H9 (cell line): Measurements from ENCODE around the gene CLEC16A. TPM values are rescaled to one million over a fixed set of nuclear protein-coding genes. Genes with fewer than 3 reads are reported as not detected.
A peak's percentile ranks its signal among the peaks of the same experiment; 100 is the strongest.

Experiments used
- DNase-seq: peaks from one replicate; pipeline ENCODE4 v3.0.0-alpha.2; 2017
- H2AFZ ChIP-seq: one replicate; pipeline ENCODE4 v1.6.1; 2013; ENCODE audit warnings: mild to moderate bottlenecking, low read length, control low read depth, moderate library complexity
- H2AK5ac ChIP-seq: 2 replicates; pipeline ENCODE4 v1.6.1; 2013; ENCODE audit warnings: low read length, control low read depth, mixed read lengths; ENCODE audit not compliant: insufficient read length
- H2BK120ac ChIP-seq: one replicate; pipeline ENCODE4 v1.6.1; 2013; ENCODE audit warnings: low read depth, mild to moderate bottlenecking, low read length, control low read depth, inconsistent platforms; ENCODE audit not compliant: poor library complexity, severe bottlenecking
- H2BK12ac ChIP-seq: 2 replicates; pipeline ENCODE4 v1.6.1; 2013; ENCODE audit warnings: low read length, control low read depth, mixed read lengths, low read depth; ENCODE audit not compliant: insufficient read length
- H2BK15ac ChIP-seq: 2 replicates; pipeline ENCODE4 v1.6.1; 2013; ENCODE audit warnings: low read depth, low read length, control low read depth
- H2BK20ac ChIP-seq: one replicate; pipeline ENCODE4 v1.6.1; 2013; ENCODE audit warnings: low read depth, mild to moderate bottlenecking, low read length, control low read depth, inconsistent platforms; ENCODE audit not compliant: poor library complexity, severe bottlenecking
- H2BK5ac ChIP-seq: 2 replicates; pipeline ENCODE4 v1.6.1; 2013; ENCODE audit warnings: low read length, control low read depth, mixed read lengths; ENCODE audit not compliant: insufficient read length
- H3K14ac ChIP-seq: 2 replicates; pipeline ENCODE4 v1.6.1; 2013; ENCODE audit warnings: low read length, control low read depth; ENCODE audit not compliant: insufficient read depth
- H3K18ac ChIP-seq: 2 replicates; pipeline ENCODE4 v1.6.1; 2013; ENCODE audit warnings: low read depth, mild to moderate bottlenecking, mixed read lengths, low read length, control low read depth; ENCODE audit not compliant: insufficient read length
- H3K23ac ChIP-seq: 2 replicates; pipeline ENCODE4 v1.6.1; 2013; ENCODE audit warnings: low read length, control low read depth, mixed read lengths, low read depth; ENCODE audit not compliant: insufficient read length
- H3K23me2 ChIP-seq: 2 replicates; pipeline ENCODE4 v1.6.1; 2013; ENCODE audit warnings: low read depth, mild to moderate bottlenecking, mixed read lengths, low read length, control low read depth; ENCODE audit not compliant: insufficient read length, poor library complexity, severe bottlenecking
- H3K27ac ChIP-seq: 2 replicates; pipeline ENCODE4 v1.5.1; 2013; ENCODE audit warnings: low read length, control low read depth, mixed read lengths, low read depth; ENCODE audit not compliant: insufficient read length
- H3K27me3 ChIP-seq: 2 replicates; pipeline ENCODE4 v1.6.1; 2013; ENCODE audit warnings: low read length, control low read depth, inconsistent platforms; ENCODE audit not compliant: insufficient read depth
- H3K4ac ChIP-seq: 2 replicates; pipeline ENCODE4 v1.6.1; 2013; ENCODE audit warnings: low read depth, mild to moderate bottlenecking, control low read depth, inconsistent platforms, low read length, moderate library complexity
- H3K4me1 ChIP-seq: 2 replicates; pipeline ENCODE4 v1.6.1; 2013; ENCODE audit warnings: low read length, control low read depth, inconsistent platforms; ENCODE audit not compliant: insufficient read depth
- H3K4me2 ChIP-seq: 2 replicates; pipeline ENCODE4 v1.6.1; 2013; ENCODE audit warnings: low read length, control low read depth, mixed read lengths; ENCODE audit not compliant: insufficient read length, insufficient read depth
- H3K56ac ChIP-seq: 2 replicates; pipeline ENCODE4 v1.6.1; 2013; ENCODE audit warnings: low read depth, mild to moderate bottlenecking, mixed read lengths, low read length, control low read depth; ENCODE audit not compliant: insufficient read length
- H3K79me1 ChIP-seq: 2 replicates; pipeline ENCODE4 v1.6.1; 2013; ENCODE audit warnings: low read depth, mild to moderate bottlenecking, moderate library complexity, low read length, control low read depth, inconsistent platforms; ENCODE audit not compliant: insufficient read depth, poor library complexity, severe bottlenecking
- H3K79me2 ChIP-seq: 2 replicates; pipeline ENCODE4 v1.6.1; 2013; ENCODE audit warnings: low read length, control low read depth, inconsistent platforms; ENCODE audit not compliant: insufficient read depth
- H3K9ac ChIP-seq: 2 replicates; pipeline ENCODE4 v1.6.1; 2013; ENCODE audit warnings: low read length, control low read depth, mixed read lengths; ENCODE audit not compliant: insufficient read length; ENCODE audit errors: extremely low read depth
- H3K9me3 ChIP-seq: one replicate; pipeline ENCODE4 v1.6.1; 2013; ENCODE audit warnings: low read depth, low read length, inconsistent platforms; ENCODE audit not compliant: control insufficient read depth
- H3T11ph ChIP-seq: one replicate; pipeline ENCODE4 v1.6.1; 2013; ENCODE audit warnings: mild to moderate bottlenecking, low read length, control low read depth, inconsistent platforms
- H4K20me1 ChIP-seq: one replicate; pipeline ENCODE4 v1.6.1; 2013; ENCODE audit not compliant: control insufficient read depth, insufficient read length, insufficient read depth
- H4K5ac ChIP-seq: 2 replicates; pipeline ENCODE4 v1.6.1; 2013; ENCODE audit warnings: low read depth, mild to moderate bottlenecking, mixed read lengths, low read length, control low read depth; ENCODE audit not compliant: insufficient read length
- H4K8ac ChIP-seq: replicated peaks from 2 replicates; pipeline ENCODE4 v1.6.1; 2013; ENCODE audit warnings: low read length, control low read depth, mixed read lengths, low read depth; ENCODE audit not compliant: insufficient read length
- H4K91ac ChIP-seq: 2 replicates; pipeline ENCODE4 v1.6.1; 2013; ENCODE audit warnings: low read depth, mild to moderate bottlenecking, moderate library complexity, mixed read lengths, low read length, control low read depth; ENCODE audit not compliant: insufficient read length
- H3K27ac Mint-ChIP-seq, 3 experiments: 2 replicates in 2 of 3; 3 replicates in 1 of 3; pipeline ENCODE4 v1.8.0; 2020 to 2021; ENCODE audit warnings: mixed read lengths in 3 of 3, mild to moderate bottlenecking in 1 of 3, moderate library complexity in 1 of 3
- H3K27me3 Mint-ChIP-seq: 2 replicates; pipeline ENCODE4 v1.8.0; 2021; ENCODE audit warnings: low read depth, mild to moderate bottlenecking, moderate library complexity, mixed read lengths
- H3K36me3 Mint-ChIP-seq, 3 experiments: 2 replicates in 2 of 3; 3 replicates in 1 of 3; pipeline ENCODE4 v1.8.0; 2020 to 2021; ENCODE audit warnings: low read depth in 3 of 3, mixed read lengths in 3 of 3; ENCODE audit not compliant: insufficient read depth in 1 of 3
- H3K4me1 Mint-ChIP-seq, 2 experiments: 2 replicates each; pipeline ENCODE4 v1.8.0; 2020; ENCODE audit warnings: mixed read lengths in 2 of 2
- H3K4me3 Mint-ChIP-seq, 2 experiments: 2 replicates in 1 of 2; 3 replicates in 1 of 2; pipeline ENCODE4 v1.8.0; 2020 to 2021; ENCODE audit warnings: mild to moderate bottlenecking in 2 of 2, mixed read lengths in 2 of 2, moderate library complexity in 1 of 2
- H3K9me3 Mint-ChIP-seq, 2 experiments: 2 replicates in 1 of 2; 3 replicates in 1 of 2; pipeline ENCODE4 v1.8.0; 2020; ENCODE audit warnings: mild to moderate bottlenecking in 2 of 2, mixed read lengths in 2 of 2, moderate library complexity in 1 of 2
- WGBS: extraction: QIAGEN DNeasy Blood & Tissue Kit; methylation state at CpG from one replicate; pipeline ENCODE4 v1.1.7; 2013; ENCODE audit warnings: missing lambda C conversion rate, low lambda C conversion rate, mixed read lengths; ENCODE audit not compliant: insufficient read length; ENCODE audit errors: extremely low coverage; 5-methylcytosine and 5-hydroxymethylcytosine counted together
- total RNA-seq: library from RNA; stranded (reverse); gene quantifications from 2 replicates; pipeline ENCODE4 v1.2.1, GENCODE V29; 2021
- TF ChIP-seq, protein P1 (sequence below): fragments of 200-600 bp; sonication (generic); conservative IDR thresholded peaks from 3 replicates; pipeline ENCODE4 v1.8.0; 2021; ENCODE audit warnings: antibody characterized with exemption, mild to moderate bottlenecking

CLEC16A gene
- total RNA-seq, 1 experiment from 2014 or later: 15.2 TPM

DNA sequence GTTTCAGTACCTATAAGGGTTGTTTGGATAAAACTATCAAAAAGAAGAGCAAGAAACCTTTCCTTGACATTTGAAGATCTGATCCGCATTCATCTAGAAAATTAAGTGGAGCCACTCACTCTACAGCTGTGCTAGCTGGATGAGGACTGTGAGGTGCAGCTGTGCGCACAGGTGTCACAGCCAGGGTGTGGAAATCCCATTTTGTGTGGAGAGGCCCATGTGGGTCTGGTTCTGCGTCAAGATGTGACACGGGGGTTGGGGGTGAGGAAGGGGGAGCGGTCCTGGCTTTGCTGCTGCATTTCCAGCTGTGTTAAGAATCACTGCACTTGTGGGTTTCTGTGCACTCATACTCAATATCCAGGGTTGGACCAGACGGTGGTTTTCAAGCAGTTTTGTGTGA lies 70.7 kb downstream of the CLEC16A start:
- no CpG with 5 or more reads among the region's 6 CpGs for WGBS
- no peaks in the 10 kb centered on the region for H3K4me1 Mint-ChIP-seq

More for the DNA sequence above, 70.7 kb downstream of the CLEC16A start:
- Histone ChIP-seq H4K20me1 (no peaks in the 10 kb centered on the region), H4K91ac (no peak overlapping the region), H2BK15ac (no peak overlapping the region), H4K5ac (no peak overlapping the region), H3K4ac (no peak overlapping the region), H4K8ac (no peak overlapping the region), H2AK5ac (no peak overlapping the region), H3K9me3 (no peaks in the 10 kb centered on the region), H3K79me2 (no peaks in the 10 kb centered on the region), H3K27ac (no peak overlapping the region), H3K23ac (no peak overlapping the region), H2BK20ac (no peak overlapping the region), H2BK5ac (no peak overlapping the region), H3K23me2 (no peaks in the 10 kb centered on the region), H2BK120ac (no peak overlapping the region), H3K4me1 (no peaks in the 10 kb centered on the region), H3K56ac (no peak overlapping the region), H2BK12ac (no peak overlapping the region), H3T11ph (no peak overlapping the region), H3K18ac (no peak overlapping the region), H3K27me3 (no peaks in the 10 kb centered on the region), H3K79me1 (no peaks in the 10 kb centered on the region), H3K14ac (no peak overlapping the region), H3K9ac (no peak overlapping the region), H2AFZ (no peak overlapping the region), H3K4me2 (no peak overlapping the region)
- TF ChIP-seq, protein P1, sequence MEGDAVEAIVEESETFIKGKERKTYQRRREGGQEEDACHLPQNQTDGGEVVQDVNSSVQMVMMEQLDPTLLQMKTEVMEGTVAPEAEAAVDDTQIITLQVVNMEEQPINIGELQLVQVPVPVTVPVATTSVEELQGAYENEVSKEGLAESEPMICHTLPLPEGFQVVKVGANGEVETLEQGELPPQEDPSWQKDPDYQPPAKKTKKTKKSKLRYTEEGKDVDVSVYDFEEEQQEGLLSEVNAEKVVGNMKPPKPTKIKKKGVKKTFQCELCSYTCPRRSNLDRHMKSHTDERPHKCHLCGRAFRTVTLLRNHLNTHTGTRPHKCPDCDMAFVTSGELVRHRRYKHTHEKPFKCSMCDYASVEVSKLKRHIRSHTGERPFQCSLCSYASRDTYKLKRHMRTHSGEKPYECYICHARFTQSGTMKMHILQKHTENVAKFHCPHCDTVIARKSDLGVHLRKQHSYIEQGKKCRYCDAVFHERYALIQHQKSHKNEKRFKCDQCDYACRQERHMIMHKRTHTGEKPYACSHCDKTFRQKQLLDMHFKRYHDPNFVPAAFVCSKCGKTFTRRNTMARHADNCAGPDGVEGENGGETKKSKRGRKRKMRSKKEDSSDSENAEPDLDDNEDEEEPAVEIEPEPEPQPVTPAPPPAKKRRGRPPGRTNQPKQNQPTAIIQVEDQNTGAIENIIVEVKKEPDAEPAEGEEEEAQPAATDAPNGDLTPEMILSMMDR: no peak
- DNase-seq: no peak
- no peak overlapping the region for H3K4me3 Mint-ChIP-seq
- H3K36me3 Mint-ChIP-seq: peaks cover 2 to 10% (median 7%) of the 10 kb centered on the region in 3 experiments; a peak in 5 of 7 replicates
- peak overlapping the region in 1 of 3 experiments; percentile 69; a peak in 2 of 7 replicates for H3K27ac Mint-ChIP-seq
- no peaks in the 10 kb centered on the region for H3K9me3 Mint-ChIP-seq
- no peaks in the 10 kb centered on the region for H3K27me3 Mint-ChIP-seq
